ENCODE data around the gene UGT1A9.

UGT1A9 gene

GRCh38 chr2:233817995-233818638 is 146.4 kb downstream of the UGT1A9 start:
- DNase-seq (ENCODE audit: low read depth): no peak

GRCh38 chr2:233818639-233819621 is 147.2 kb downstream of the UGT1A9 start:
- DNase-seq (ENCODE audit: low read depth): no peak

- DNase-seq (ENCODE audit: low read depth): no peak
These were observed 148.4 kb downstream of the UGT1A9 start for GRCh38 chr2:233819884-233820773.

GRCh38 chr2:233820774-233821105 is 149.0 kb downstream of the UGT1A9 start:
- DNase-seq (ENCODE audit: low read depth): no peak

GRCh38 chr2:233821196-233821595 is 149.5 kb downstream of the UGT1A9 start:
- DNase-seq (ENCODE audit: low read depth): no peak

GRCh38 chr2:233821709-233822100 is 150.0 kb downstream of the UGT1A9 start:
- no peak for DNase-seq (ENCODE audit: low read depth)

- no peak for DNase-seq (ENCODE audit: low read depth)
These were observed 150.5 kb downstream of the UGT1A9 start for GRCh38 chr2:233822101-233822771.

All from activated T-helper 9 cell treated with anti-CD3 and anti-CD28 coated beads, Interleukin-2, amount 50 U/mL, for 16 hours (primary cell).